HG02973 (cell line): Measurements from ENCODE around the gene AHNAK.
"Not testable (repeated sequence)": the region's sequence is repeated elsewhere in the genome, so short reads cannot be mapped to it uniquely, and the experiment has no call there.

Source experiments
- ATAC-seq: cut with Tn5 transposase; IDR thresholded peaks from one replicate; pipeline ENCODE4 v1.9.1; 2021; ENCODE audit warnings: moderate library complexity; ENCODE audit not compliant: unreplicated experiment

AHNAK gene

GRCh38 chr11:62546244-62546928 lies at the start of gene AHNAK:
AHNAK (minus strand) TSS chr11:62546806; CDS start chr11:62536098, 10,708 bp downstream.
- ATAC-seq = no peak

GRCh38 chr11:62595124-62595523 lies 48.5 kb upstream of the AHNAK start:
- ATAC-seq = no peak

- no peak for ATAC-seq
Observed at GRCh38 chr11:62593434-62594044, 46.9 kb upstream of the AHNAK start.

GRCh38 chr11:62592989-62593421 lies 46.4 kb upstream of the AHNAK start:
- no peak for ATAC-seq

GRCh38 chr11:62592146-62592815 lies 45.7 kb upstream of the AHNAK start:
- peak; percentile 1 for ATAC-seq

GRCh38 chr11:62591448-62592145 lies 45.0 kb upstream of the AHNAK start, which contains the start of gene TUT1:
TUT1 (minus strand) TSS chr11:62591523; CDS start chr11:62591485, 38 bp downstream.
- peak; percentile 73 for ATAC-seq

- ATAC-seq = no peak
Observed at GRCh38 chr11:62588966-62589637, 42.5 kb upstream of the AHNAK start.

- ATAC-seq = not testable (repeated sequence)
Observed at GRCh38 chr11:62585356-62585755, 38.8 kb upstream of the AHNAK start.

GRCh38 chr11:62581735-62582134 lies 35.1 kb upstream of the AHNAK start:
- ATAC-seq = not testable (repeated sequence)

GRCh38 chr11:62580959-62581715 lies 34.5 kb upstream of the AHNAK start:
- ATAC-seq = no peak

- ATAC-seq = no peak
Observed at GRCh38 chr11:62579252-62579651, 32.6 kb upstream of the AHNAK start.

- no peak for ATAC-seq
Observed at GRCh38 chr11:62578541-62578940, 31.9 kb upstream of the AHNAK start.

GRCh38 chr11:62577046-62577714 lies 30.6 kb upstream of the AHNAK start:
- ATAC-seq = no peak

- ATAC-seq = no peak
Observed at GRCh38 chr11:62575837-62576236, 29.2 kb upstream of the AHNAK start.

- ATAC-seq = no peak
Observed at GRCh38 chr11:62575156-62575555, 28.6 kb upstream of the AHNAK start.

- ATAC-seq = peak; percentile 7
Observed at GRCh38 chr11:62574363-62575071, 27.9 kb upstream of the AHNAK start.

- ATAC-seq = peak; percentile 76
Observed at GRCh38 chr11:62573592-62574362, 27.2 kb upstream of the AHNAK start, which contains the start of gene EEF1G. EEF1G (minus strand) TSS chr11:62573891; CDS start chr11:62573842, 49 bp downstream.

GRCh38 chr11:62573006-62573591 lies 26.5 kb upstream of the AHNAK start:
- no peak for ATAC-seq
